Activated naive CD8-positive, alpha-beta T cell treated with anti-CD3 and anti-CD28 coated beads, Interleukin-2, amount 50 U/mL, for 24 hours (primary cell): ENCODE results near the gene GGCX.

Experiments used
- ATAC-seq: fragments of 150-1000 bp; cut with Tn5 transposase; one replicate; pipeline ENCODE4 v1.10.0; 2021
- DNase-seq: peaks from one replicate; pipeline ENCODE4 v3.0.0; 2021
- H3K27ac Mint-ChIP-seq: one replicate; pipeline ENCODE4 v1.8.0; 2021; ENCODE audit warnings: mild to moderate bottlenecking, mixed read lengths
- H3K27me3 Mint-ChIP-seq: one replicate; pipeline ENCODE4 v1.8.0; 2021; ENCODE audit warnings: mixed read lengths
- H3K36me3 Mint-ChIP-seq: one replicate; pipeline ENCODE4 v1.8.0; 2021; ENCODE audit warnings: low read depth, mixed read lengths
- H3K4me1 Mint-ChIP-seq: one replicate; pipeline ENCODE4 v1.8.0; 2021; ENCODE audit warnings: mixed read lengths
- H3K4me3 Mint-ChIP-seq: one replicate; pipeline ENCODE4 v1.8.0; 2021; ENCODE audit warnings: mild to moderate bottlenecking, moderate library complexity, mixed read lengths
- H3K9me3 Mint-ChIP-seq: one replicate; pipeline ENCODE4 v1.8.0; 2021; ENCODE audit warnings: mixed read lengths

Gene GGCX

DNA sequence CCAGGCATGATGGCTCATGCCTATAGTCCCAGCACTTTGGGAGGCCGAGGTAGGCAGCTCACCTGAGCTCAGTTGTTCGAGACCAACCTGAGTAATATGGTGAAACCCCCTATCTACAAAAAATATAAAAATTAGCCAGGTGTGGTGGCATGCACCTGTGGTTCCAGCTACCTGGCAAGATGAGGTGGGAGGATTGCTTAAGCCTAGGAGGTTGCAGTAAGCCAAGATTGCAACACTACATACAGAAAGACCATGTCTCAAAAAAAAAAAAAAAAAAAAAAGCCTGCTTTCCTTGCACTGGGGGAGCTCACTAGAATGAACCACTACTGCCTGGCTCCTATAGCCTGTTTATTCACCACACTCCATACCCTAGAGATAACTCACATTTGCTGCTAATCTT is 29.7 kb downstream of the GGCX start:
- peaks cover 8% of the 10 kb centered on the region for H3K27me3 Mint-ChIP-seq
- ATAC-seq = no peak
- H3K4me1 Mint-ChIP-seq = peaks cover 4% of the 10 kb centered on the region
- H3K9me3 Mint-ChIP-seq = no peaks in the 10 kb centered on the region
- no peak for DNase-seq
- peaks cover 3% of the 10 kb centered on the region for H3K36me3 Mint-ChIP-seq
- no peak overlapping the region for H3K4me3 Mint-ChIP-seq
- no peak overlapping the region for H3K27ac Mint-ChIP-seq

GRCh38 chr2:85529809-85530208 is 31.5 kb downstream of the GGCX start:
- no peak for ATAC-seq

GRCh38 chr2:85528355-85528754 is 32.9 kb downstream of the GGCX start:
- Mint-ChIP-seq H3K4me3 (no peak overlapping the region), H3K36me3 (no peaks in the 10 kb centered on the region), H3K27me3 (peaks cover 9% of the 10 kb centered on the region), H3K9me3 (no peaks in the 10 kb centered on the region), H3K27ac (no peak overlapping the region), H3K4me1 (no peaks in the 10 kb centered on the region)
- ATAC-seq = no peak
- DNase-seq = no peak

More at GRCh38 chr2:85529809-85530208, 31.5 kb downstream of the GGCX start:
- no peaks in the 10 kb centered on the region for H3K4me1 Mint-ChIP-seq
- no peak overlapping the region for H3K4me3 Mint-ChIP-seq
- H3K9me3 Mint-ChIP-seq = no peaks in the 10 kb centered on the region
- DNase-seq = no peak
- H3K27ac Mint-ChIP-seq = no peak overlapping the region
- H3K36me3 Mint-ChIP-seq = no peaks in the 10 kb centered on the region
- peaks cover 9% of the 10 kb centered on the region for H3K27me3 Mint-ChIP-seq

GRCh38 chr2:85527787-85528186 is 33.5 kb downstream of the GGCX start:
- Mint-ChIP-seq H3K4me1 (no peaks in the 10 kb centered on the region), H3K4me3 (no peak overlapping the region), H3K9me3 (no peaks in the 10 kb centered on the region), H3K36me3 (no peaks in the 10 kb centered on the region), H3K27me3 (peaks cover 9% of the 10 kb centered on the region), H3K27ac (no peak overlapping the region)
- no peak for DNase-seq
- no peak for ATAC-seq

GRCh38 chr2:85525567-85525966 is 35.7 kb downstream of the GGCX start:
- Mint-ChIP-seq H3K27ac (no peak overlapping the region), H3K4me3 (no peak overlapping the region), H3K4me1 (no peaks in the 10 kb centered on the region), H3K9me3 (no peaks in the 10 kb centered on the region), H3K36me3 (no peaks in the 10 kb centered on the region), H3K27me3 (peaks cover 9% of the 10 kb centered on the region)
- no peak for DNase-seq
- ATAC-seq = no peak

GRCh38 chr2:85525029-85525428 is 36.3 kb downstream of the GGCX start:
- no peak for DNase-seq
- no peak overlapping the region for H3K27ac Mint-ChIP-seq
- no peaks in the 10 kb centered on the region for H3K9me3 Mint-ChIP-seq
- ATAC-seq = no peak
- H3K4me3 Mint-ChIP-seq = no peak overlapping the region
- H3K27me3 Mint-ChIP-seq = peaks cover 9% of the 10 kb centered on the region
- H3K4me1 Mint-ChIP-seq = no peaks in the 10 kb centered on the region
- H3K36me3 Mint-ChIP-seq = no peaks in the 10 kb centered on the region

- no peaks in the 10 kb centered on the region for H3K4me1 Mint-ChIP-seq
- no peak for DNase-seq
- no peak for ATAC-seq
Measured at GRCh38 chr2:85524336-85524908, 36.9 kb downstream of the GGCX start.

DNA sequence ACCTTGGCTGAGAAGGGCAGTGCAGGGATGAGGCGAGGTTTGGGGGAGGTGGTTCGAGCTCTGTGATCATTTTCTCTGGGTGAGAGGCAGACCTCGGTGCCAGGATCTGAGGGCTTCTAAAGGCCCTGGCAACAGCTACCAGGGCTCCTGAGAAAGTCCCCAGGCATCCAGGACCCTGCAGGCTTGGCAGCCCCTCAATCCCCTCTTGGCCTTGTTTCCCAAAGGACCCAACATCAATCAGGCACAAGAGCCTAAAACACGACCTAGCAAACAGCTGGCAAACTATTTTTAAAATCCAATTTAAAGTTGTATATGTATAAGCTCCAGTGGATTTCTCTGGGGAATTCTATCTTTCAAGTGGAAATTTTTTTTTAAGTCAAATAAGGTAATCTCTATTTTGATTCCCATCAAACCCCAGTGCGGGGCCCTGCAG is 37.4 kb downstream of the GGCX start:
- DNase-seq (no peak), ATAC-seq (no peak)
- H3K9me3 Mint-ChIP-seq = no peaks in the 10 kb centered on the region
- H3K36me3 Mint-ChIP-seq = no peaks in the 10 kb centered on the region
- no peaks in the 10 kb centered on the region for H3K4me1 Mint-ChIP-seq
- no peak overlapping the region for H3K4me3 Mint-ChIP-seq
- H3K27ac Mint-ChIP-seq = no peak overlapping the region
- peaks cover 7% of the 10 kb centered on the region for H3K27me3 Mint-ChIP-seq

More at GRCh38 chr2:85524336-85524908, 36.9 kb downstream of the GGCX start:
- Mint-ChIP-seq H3K27me3 (peaks cover 9% of the 10 kb centered on the region), H3K36me3 (no peaks in the 10 kb centered on the region), H3K9me3 (no peaks in the 10 kb centered on the region), H3K4me3 (no peak overlapping the region), H3K27ac (no peak overlapping the region)

- ATAC-seq (no peak), DNase-seq (no peak)
- H3K4me3 Mint-ChIP-seq = no peak overlapping the region
- H3K27ac Mint-ChIP-seq = no peak overlapping the region
- no peaks in the 10 kb centered on the region for H3K36me3 Mint-ChIP-seq
- H3K4me1 Mint-ChIP-seq = no peaks in the 10 kb centered on the region
- no peaks in the 10 kb centered on the region for H3K9me3 Mint-ChIP-seq
- H3K27me3 Mint-ChIP-seq = peaks cover 7% of the 10 kb centered on the region
Measured at GRCh38 chr2:85523062-85523902, 38.0 kb downstream of the GGCX start.

- DNase-seq = no peak
- H3K36me3 Mint-ChIP-seq = no peaks in the 10 kb centered on the region
- H3K27ac Mint-ChIP-seq = no peak overlapping the region
- no peak for ATAC-seq
- peaks cover 5% of the 10 kb centered on the region for H3K27me3 Mint-ChIP-seq
- H3K9me3 Mint-ChIP-seq = no peaks in the 10 kb centered on the region
- H3K4me3 Mint-ChIP-seq = no peak overlapping the region
- H3K4me1 Mint-ChIP-seq = no peaks in the 10 kb centered on the region
Measured at GRCh38 chr2:85522090-85522647, 39.1 kb downstream of the GGCX start.

- DNase-seq = no peak
- H3K9me3 Mint-ChIP-seq = no peaks in the 10 kb centered on the region
- H3K4me1 Mint-ChIP-seq = no peaks in the 10 kb centered on the region
- no peak for ATAC-seq
- H3K27me3 Mint-ChIP-seq = no peaks in the 10 kb centered on the region
- no peak overlapping the region for H3K27ac Mint-ChIP-seq
- H3K36me3 Mint-ChIP-seq = no peaks in the 10 kb centered on the region
- H3K4me3 Mint-ChIP-seq = no peak overlapping the region
Measured at GRCh38 chr2:85516653-85517389, 44.5 kb downstream of the GGCX start.

DNA sequence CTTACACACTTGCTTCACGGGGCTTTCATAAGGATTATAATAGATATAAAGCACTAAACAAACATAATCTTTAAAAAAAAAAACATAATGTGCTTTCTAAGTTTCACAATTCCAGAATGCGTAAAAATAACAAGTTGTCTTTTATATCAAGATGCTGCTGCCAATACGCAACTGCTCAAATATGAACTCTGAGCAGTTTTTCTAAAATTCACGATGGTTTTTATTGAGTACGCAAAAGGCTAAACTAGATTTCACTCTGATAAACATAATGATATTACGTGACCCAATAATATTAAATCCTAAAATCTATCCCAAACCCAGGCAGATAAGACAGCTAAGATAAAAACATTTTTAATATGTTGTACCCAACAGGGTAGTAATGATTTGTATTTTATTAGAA is 47.0 kb downstream of the GGCX start:
- Mint-ChIP-seq H3K27me3 (no peaks in the 10 kb centered on the region), H3K4me1 (no peaks in the 10 kb centered on the region), H3K36me3 (no peaks in the 10 kb centered on the region), H3K4me3 (no peak overlapping the region), H3K27ac (no peak overlapping the region), H3K9me3 (no peaks in the 10 kb centered on the region)
- no peak for DNase-seq
- ATAC-seq = no peak

DNA sequence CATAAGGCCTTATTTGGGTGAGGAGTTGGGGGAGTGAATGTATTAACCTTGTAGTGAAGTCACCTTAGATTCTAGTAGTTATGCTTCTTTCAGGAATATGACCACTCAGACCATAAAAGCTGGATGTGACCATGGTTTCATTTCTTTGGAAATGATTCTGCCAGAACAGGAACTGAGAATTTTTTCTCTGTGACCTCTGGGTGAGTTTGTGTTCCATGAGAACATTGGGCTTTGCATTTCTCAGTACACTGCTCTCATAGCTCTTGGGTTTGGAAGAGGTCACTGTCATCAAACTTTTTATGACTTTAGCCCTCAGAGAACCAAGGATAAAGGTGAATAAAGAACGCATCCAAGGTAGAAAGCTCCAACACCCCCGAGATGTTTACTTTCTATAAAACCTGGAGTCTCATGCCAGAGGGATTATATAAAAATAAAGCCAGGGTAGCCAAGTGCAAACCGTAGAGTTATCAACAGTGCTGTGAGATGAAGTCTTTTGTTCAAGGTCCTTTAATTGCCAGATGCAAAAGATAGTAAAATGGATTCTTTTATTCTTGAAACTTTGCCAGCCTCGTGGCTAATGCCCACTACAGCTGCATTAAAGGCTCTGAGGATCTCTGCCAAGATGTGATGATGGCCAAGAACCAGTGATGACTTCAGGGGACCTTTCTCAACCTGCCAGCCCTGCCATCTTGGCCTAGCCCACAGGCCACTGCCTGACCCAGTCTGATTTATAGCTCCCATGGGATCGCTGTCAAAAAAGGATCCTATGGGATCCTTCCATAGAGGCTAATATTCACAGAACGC is 50.1 kb downstream of the GGCX start:
- no peak overlapping the region for H3K4me3 Mint-ChIP-seq
- no peaks in the 10 kb centered on the region for H3K36me3 Mint-ChIP-seq
- no peaks in the 10 kb centered on the region for H3K27me3 Mint-ChIP-seq
- ATAC-seq (no peak), DNase-seq (no peak)
- H3K4me1 Mint-ChIP-seq = no peaks in the 10 kb centered on the region
- no peaks in the 10 kb centered on the region for H3K9me3 Mint-ChIP-seq
- H3K27ac Mint-ChIP-seq = no peak overlapping the region

DNA sequence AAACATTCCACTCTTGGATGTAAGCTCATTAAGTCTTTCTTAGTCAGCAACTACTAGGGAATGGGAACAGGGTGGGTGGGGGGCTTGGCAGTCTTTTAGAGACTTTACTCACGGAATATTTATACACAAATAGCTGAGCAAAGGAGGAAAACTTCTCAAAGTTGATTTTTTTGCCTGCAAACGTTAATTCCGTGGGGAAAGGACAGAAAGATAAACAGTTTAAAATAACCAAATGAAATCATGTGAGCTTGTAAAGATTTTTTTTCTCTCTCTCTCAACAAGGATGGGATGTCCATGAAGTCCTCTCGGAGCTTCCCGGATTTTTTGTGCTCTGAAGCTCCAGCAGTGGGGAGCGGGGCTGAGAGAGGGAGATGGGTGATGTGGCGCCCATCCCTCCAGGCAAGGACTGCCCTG is 54.5 kb downstream of the GGCX start:
- no peak for DNase-seq
- no peaks in the 10 kb centered on the region for H3K36me3 Mint-ChIP-seq
- no peaks in the 10 kb centered on the region for H3K4me1 Mint-ChIP-seq
- H3K4me3 Mint-ChIP-seq = no peak overlapping the region
- H3K9me3 Mint-ChIP-seq = no peaks in the 10 kb centered on the region
- H3K27me3 Mint-ChIP-seq = no peaks in the 10 kb centered on the region
- ATAC-seq = no peak
- no peak overlapping the region for H3K27ac Mint-ChIP-seq
